Eye (tissue), 1 donor: ENCODE measurements around the gene EXOC7.

Source experiments
- DNase-seq: peaks from one replicate; pipeline ENCODE4 v3.0.0-alpha.2; 2015

Gene EXOC7, protein sequence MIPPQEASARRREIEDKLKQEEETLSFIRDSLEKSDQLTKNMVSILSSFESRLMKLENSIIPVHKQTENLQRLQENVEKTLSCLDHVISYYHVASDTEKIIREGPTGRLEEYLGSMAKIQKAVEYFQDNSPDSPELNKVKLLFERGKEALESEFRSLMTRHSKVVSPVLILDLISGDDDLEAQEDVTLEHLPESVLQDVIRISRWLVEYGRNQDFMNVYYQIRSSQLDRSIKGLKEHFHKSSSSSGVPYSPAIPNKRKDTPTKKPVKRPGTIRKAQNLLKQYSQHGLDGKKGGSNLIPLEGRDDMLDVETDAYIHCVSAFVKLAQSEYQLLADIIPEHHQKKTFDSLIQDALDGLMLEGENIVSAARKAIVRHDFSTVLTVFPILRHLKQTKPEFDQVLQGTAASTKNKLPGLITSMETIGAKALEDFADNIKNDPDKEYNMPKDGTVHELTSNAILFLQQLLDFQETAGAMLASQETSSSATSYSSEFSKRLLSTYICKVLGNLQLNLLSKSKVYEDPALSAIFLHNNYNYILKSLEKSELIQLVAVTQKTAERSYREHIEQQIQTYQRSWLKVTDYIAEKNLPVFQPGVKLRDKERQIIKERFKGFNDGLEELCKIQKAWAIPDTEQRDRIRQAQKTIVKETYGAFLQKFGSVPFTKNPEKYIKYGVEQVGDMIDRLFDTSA

DNA sequence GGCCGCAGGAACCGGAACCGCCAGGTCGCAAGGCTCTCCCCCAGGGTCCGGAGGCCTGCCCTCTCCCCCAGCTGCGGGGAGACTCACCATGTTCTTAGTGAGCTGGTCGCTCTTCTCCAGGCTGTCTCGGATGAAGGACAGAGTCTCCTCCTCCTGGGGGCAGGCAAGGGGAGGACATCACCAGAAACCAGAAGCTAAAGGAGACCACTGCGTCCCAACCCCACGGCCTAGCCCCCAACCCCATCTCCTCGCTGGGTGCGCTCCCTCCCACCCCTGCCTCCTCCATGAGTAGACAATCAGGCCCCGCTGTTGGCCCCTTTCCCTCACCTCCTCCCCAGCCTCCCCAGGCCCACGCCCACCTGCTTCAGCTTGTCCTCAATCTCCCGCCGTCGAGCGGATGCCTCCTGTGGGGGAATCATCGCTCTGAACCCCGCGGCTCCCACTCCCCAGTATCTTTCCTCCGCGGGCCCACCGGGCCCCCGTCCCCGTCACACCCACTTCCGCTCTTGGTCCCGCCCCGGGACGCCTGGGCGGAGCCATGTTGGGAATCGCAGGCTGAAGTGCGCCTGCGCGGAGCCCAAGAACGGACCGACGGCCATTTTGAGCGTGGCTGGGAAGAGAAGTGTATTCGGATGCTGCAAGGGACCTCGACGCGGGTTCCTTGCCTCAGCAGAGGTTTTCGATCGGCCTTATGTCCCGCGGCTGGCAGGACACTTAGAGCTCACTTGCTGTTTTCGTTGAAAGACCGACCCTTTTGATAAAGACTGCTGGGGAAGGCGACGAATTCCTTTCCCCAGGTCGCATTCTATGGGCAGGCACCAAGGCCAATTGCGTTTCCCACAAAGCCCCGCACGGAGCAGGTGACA is at the start of gene EXOC7:
Gene EXOC7 (minus strand): TSS at position 514 of the 866 bp plus-strand sequence. CDS start 95 bp downstream, at position 419.
- DNase-seq = peak; percentile 98

DNA sequence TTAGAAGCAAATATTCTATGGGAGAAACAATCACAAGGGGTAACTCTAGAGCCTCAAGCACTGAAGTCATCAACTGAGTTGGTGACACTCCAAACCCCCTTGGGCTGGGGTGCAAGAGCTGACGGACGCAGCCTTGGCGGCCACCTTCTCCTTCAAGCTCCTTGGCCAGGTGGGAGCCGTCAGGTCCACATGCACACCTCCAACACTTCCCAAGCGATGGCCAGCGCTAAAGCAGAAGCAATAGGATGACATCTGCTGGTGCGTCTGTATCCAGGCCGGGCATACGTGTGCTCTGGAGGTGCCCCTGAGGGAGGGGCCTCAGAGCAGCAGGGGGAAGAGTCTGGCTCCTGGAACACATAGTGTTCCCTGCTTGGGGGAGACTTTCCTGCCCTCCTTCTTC is 49.6 kb upstream of the EXOC7 start:
- DNase-seq = no peak

- no peak for DNase-seq
These were observed 49.0 kb upstream of the EXOC7 start for GRCh38 chr17:76152591-76152990.

DNA sequence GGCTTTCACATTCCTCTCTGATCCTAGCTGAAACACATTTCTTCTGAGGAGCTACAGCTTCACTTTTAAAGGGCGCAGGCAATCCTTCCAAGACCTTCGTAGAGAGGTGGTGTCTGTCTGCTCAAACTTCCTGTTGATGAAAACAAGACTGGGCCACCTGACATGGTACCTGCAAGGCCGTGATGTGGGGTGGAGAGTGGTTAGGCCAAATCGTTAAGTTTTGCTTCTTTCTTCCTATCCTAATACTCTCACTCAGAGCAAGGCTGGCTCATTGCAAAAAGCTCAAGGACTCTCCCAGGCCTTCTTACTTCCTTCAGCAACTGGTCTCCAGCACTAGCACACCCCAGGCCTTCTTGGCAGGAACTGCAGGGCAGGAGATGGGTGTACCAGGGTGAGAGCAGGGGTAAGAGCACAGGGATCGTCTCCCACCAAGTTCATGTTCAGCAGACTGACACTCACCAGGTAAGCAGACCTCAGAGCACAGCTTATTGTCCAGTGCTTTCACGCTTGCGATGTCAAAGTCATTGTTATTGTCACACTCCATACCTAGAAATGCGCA is 48.4 kb upstream of the EXOC7 start:
- no peak for DNase-seq

GRCh38 chr17:76150712-76151622 is 47.4 kb upstream of the EXOC7 start:
- no peak for DNase-seq

DNA sequence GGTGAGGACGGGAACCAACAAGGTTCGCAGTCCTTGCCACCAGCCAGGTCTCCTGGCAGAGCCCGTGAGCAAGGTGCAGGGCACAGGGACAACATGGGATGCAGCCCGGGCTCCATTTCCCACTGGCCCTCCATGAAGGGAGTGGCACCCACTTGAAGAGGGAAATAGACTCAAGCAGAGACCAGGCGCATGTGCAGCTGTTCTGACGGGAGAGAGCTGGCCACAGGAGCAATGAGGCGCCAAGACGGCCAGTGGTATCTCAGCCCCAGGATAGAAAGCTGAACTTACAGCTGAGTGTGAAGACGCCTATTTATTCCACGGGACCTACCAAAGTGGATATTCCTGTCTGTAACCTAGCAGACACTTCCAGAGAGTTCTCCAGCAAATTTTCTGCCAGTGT is 45.6 kb upstream of the EXOC7 start:
- DNase-seq = no peak

GRCh38 chr17:76148015-76148326 is 44.4 kb upstream of the EXOC7 start:
- DNase-seq = no peak

- peak; percentile 70 for DNase-seq
These were observed 43.8 kb upstream of the EXOC7 start for GRCh38 chr17:76147211-76148014.

DNA sequence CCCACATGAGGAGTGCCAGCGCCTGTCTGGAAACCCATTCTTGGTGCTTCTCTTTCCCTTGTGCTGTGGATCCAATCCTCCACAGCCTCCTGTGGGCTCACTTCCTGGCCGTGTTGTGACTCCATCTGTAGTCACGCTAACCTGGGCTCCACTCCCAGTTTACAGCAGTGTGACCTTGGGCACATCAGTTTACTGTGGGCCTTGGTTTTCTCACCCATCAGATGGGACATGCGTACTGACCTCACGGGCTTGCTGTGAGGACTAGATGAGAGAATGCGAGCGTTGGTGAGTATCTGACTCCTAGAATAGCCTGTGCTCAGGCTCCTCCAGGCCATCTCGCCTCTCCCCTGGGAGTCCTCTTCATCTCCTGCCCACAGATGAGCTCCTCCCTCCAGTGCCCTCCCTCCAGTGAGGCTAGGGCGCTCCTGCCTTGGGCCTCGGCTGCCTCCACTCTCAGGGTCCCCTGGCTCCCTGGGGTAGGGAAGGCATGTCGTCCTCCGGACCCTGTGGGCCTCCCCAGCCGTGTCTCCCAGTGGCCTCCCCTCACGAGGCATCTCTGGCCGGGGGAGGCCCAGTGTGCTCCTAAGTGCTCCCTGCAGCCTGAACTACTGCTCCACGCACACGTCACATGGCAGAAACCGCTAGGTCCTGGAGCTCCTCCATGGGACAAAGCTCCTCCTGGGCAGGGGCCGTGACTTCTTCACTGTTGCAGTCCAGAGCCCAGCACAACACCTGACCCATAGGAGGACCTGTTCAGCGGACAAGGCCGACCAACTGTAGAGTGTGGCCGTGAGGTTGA is 42.7 kb upstream of the EXOC7 start:
- DNase-seq = no peak

- no peak for DNase-seq
These were observed 41.9 kb upstream of the EXOC7 start for GRCh38 chr17:76145231-76146052.

DNA sequence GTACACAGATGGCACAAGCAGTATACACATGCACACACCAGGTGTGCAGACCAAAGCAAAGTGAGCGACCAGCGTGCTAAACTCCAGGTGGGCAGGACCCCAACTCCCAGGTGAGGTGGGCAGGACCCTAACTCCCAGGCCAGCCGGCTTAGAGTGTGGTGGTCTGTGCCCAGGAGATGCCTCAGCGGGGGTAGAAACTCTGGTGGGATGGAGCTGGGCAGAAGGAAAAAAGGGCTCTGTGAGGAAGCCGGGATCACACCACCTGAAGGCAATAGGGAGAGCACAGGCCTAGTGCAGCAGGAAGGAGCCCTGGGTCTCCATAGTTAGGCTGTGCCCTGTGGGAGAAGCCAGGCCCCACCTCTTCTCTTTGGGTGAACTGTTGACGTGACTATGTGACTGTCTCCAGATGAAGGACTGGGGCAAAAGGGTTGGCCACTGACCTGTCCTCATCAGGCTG is 39.0 kb upstream of the EXOC7 start:
- DNase-seq = no peak

DNA sequence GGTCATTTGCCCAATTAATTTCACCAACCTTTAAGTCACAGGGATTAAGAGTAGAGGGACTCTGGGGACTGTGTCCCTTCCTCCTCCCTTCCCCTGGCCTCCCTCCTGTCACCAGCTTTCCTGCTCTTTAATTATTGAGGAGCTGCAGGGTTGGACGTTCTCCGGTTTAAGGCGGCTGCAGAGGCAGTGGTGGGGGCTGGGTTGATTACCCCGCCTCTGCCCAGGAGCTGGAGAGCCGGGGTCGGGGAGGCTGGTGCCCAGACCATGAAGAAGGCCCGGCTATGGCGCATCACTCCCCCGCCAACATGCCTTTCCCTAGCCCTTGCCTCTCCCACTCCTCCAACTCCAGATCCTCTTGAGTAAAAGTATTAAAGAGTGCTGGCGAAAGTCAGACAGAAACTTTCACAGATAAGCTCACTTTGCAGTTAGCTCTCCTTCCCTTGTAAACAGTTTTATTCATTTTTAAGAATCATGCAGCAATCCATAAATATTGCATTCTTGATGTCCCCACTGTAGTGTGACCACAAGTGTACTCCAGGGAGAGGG is 38.5 kb upstream of the EXOC7 start:
- no peak for DNase-seq

GRCh38 chr17:76141212-76142038 is 37.8 kb upstream of the EXOC7 start, which contains the start of gene FOXJ1:
TSS of gene FOXJ1 (minus strand) at chr17:76141245. CDS start at chr17:76140395, 850 bp downstream.
- DNase-seq = peak; percentile 98

GRCh38 chr17:76140661-76141211 is 37.1 kb upstream of the EXOC7 start:
- no peak for DNase-seq

GRCh38 chr17:76139801-76140660 is 36.4 kb upstream of the EXOC7 start:
- peak; percentile 48 for DNase-seq
